Liver (tissue), 3 donors: Measurements from ENCODE around the gene CBL.

Source experiments
- EGR1 ChIP-seq, 2 donors: IDR thresholded peaks; 2 replicates each; pipeline ENCODE4 v1.6.1; 2016 to 2018; ENCODE audit warnings: antibody characterized with exemption in 2 of 2, low read depth in 2 of 2
- FOXA1 ChIP-seq: IDR thresholded peaks from 2 replicates; pipeline ENCODE4 v1.6.1; 2016; ENCODE audit warnings: antibody characterized with exemption
- FOXA2 ChIP-seq: IDR thresholded peaks from 2 replicates; pipeline ENCODE4 v1.6.1; 2016; ENCODE audit warnings: antibody characterized with exemption
- GABPA ChIP-seq, 2 donors: IDR thresholded peaks in 1 of 2; conservative IDR thresholded peaks in 1 of 2; 2 replicates each; pipeline ENCODE4 v1.6.1; 2016; ENCODE audit warnings: antibody characterized with exemption in 2 of 2, mild to moderate bottlenecking in 1 of 2, moderate library complexity in 1 of 2
- HNF4G ChIP-seq: IDR thresholded peaks from 2 replicates; pipeline ENCODE4 v1.6.1; 2016; ENCODE audit warnings: antibody characterized with exemption
- JUND ChIP-seq, 2 donors: IDR thresholded peaks; 2 replicates each; pipeline ENCODE4 v1.6.1; 2016; ENCODE audit warnings: antibody characterized with exemption in 2 of 2
- NR2F2 ChIP-seq: IDR thresholded peaks from 2 replicates; pipeline ENCODE4 v1.6.1; 2016; ENCODE audit warnings: antibody characterized with exemption
- RAD21 ChIP-seq, 2 donors: IDR thresholded peaks; 2 replicates each; pipeline ENCODE4 v1.6.1; 2016; ENCODE audit warnings: antibody characterized with exemption in 2 of 2, mild to moderate bottlenecking in 2 of 2
- SP1 ChIP-seq: IDR thresholded peaks from 2 replicates; pipeline ENCODE4 v1.6.1; 2018; ENCODE audit warnings: antibody characterized with exemption, mild to moderate bottlenecking
- YY1 ChIP-seq: IDR thresholded peaks from 2 replicates; pipeline ENCODE4 v1.6.1; 2016; ENCODE audit warnings: antibody characterized with exemption, mild to moderate bottlenecking
- TF ChIP-seq, protein P1 (sequence below): IDR thresholded peaks from 2 replicates; pipeline ENCODE4 v1.6.1; 2016; ENCODE audit warnings: antibody characterized with exemption
- TF ChIP-seq, protein P2 (sequence below): fragments of 150-350 bp; IDR thresholded peaks from 2 replicates; pipeline ENCODE4 v1.5.1; 2017; ENCODE audit warnings: improper control_type of control experiment, low read depth, low read length; ENCODE audit not compliant: missing input control
- TF ChIP-seq, protein P3 (sequence below): IDR thresholded peaks from 2 replicates; pipeline ENCODE4 v1.6.1; 2016; ENCODE audit warnings: antibody characterized with exemption
- TF ChIP-seq, protein P4 (sequence below): IDR thresholded peaks from 2 replicates; pipeline ENCODE4 v1.6.1; 2016; ENCODE audit warnings: antibody characterized with exemption, mild to moderate bottlenecking
- donor health status: healthy.
- donor health status: healthy.

DNA sequence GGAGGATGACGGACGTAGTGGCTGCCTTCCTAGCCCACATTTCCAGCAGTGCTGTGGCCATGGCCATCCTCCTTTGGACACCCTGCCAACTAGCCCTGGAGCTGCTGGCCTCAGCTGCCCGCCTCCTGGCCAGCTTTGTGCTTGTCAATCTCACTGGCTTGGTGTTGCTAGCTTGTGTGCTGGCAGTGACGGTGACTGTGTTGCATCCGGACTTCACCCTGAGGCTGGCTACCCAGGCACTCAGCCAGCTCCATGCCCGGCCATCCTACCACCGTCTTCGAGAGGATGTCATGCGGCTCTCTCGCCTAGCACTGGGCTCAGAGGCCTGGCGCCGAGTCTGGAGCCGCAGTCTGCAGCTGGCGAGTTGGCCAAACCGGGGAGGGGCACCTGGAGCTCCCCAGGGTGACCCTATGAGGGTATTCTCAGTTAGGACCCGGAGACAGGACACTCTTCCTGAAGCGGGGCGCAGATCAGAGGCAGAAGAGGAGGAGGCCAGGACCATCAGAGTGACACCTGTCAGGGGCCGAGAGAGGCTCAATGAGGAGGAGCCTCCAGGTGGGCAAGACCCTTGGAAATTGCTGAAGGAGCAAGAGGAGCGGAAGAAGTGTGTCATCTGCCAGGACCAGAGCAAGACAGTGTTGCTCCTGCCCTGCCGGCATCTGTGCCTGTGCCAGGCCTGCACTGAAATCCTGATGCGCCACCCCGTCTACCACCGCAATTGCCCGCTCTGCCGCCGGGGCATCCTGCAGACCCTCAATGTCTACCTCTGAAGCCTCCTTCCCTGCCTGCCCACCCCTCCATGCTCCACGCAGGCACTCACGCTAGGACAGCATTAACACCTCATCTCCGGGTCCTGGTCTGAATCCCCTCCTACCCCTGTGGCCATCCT is 129.8 kb downstream of the CBL start:
- TF ChIP-seq SP1: peak; percentile 66
- TF ChIP-seq, protein P1, sequence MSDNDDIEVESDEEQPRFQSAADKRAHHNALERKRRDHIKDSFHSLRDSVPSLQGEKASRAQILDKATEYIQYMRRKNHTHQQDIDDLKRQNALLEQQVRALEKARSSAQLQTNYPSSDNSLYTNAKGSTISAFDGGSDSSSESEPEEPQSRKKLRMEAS: no peak
- TF ChIP-seq, protein P2, sequence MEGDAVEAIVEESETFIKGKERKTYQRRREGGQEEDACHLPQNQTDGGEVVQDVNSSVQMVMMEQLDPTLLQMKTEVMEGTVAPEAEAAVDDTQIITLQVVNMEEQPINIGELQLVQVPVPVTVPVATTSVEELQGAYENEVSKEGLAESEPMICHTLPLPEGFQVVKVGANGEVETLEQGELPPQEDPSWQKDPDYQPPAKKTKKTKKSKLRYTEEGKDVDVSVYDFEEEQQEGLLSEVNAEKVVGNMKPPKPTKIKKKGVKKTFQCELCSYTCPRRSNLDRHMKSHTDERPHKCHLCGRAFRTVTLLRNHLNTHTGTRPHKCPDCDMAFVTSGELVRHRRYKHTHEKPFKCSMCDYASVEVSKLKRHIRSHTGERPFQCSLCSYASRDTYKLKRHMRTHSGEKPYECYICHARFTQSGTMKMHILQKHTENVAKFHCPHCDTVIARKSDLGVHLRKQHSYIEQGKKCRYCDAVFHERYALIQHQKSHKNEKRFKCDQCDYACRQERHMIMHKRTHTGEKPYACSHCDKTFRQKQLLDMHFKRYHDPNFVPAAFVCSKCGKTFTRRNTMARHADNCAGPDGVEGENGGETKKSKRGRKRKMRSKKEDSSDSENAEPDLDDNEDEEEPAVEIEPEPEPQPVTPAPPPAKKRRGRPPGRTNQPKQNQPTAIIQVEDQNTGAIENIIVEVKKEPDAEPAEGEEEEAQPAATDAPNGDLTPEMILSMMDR: no peak
- no peak for TF ChIP-seq JUND (IDR thresholded peaks at IDR 0.05)
- TF ChIP-seq HNF4G: no peak
- TF ChIP-seq, protein P3, sequence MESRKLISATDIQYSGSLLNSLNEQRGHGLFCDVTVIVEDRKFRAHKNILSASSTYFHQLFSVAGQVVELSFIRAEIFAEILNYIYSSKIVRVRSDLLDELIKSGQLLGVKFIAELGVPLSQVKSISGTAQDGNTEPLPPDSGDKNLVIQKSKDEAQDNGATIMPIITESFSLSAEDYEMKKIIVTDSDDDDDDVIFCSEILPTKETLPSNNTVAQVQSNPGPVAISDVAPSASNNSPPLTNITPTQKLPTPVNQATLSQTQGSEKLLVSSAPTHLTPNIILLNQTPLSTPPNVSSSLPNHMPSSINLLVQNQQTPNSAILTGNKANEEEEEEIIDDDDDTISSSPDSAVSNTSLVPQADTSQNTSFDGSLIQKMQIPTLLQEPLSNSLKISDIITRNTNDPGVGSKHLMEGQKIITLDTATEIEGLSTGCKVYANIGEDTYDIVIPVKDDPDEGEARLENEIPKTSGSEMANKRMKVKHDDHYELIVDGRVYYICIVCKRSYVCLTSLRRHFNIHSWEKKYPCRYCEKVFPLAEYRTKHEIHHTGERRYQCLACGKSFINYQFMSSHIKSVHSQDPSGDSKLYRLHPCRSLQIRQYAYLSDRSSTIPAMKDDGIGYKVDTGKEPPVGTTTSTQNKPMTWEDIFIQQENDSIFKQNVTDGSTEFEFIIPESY: no peak
- TF ChIP-seq YY1: peak; percentile 68
- no peak for TF ChIP-seq RAD21 (IDR thresholded peaks at IDR 0.05)
- TF ChIP-seq, protein P4, sequence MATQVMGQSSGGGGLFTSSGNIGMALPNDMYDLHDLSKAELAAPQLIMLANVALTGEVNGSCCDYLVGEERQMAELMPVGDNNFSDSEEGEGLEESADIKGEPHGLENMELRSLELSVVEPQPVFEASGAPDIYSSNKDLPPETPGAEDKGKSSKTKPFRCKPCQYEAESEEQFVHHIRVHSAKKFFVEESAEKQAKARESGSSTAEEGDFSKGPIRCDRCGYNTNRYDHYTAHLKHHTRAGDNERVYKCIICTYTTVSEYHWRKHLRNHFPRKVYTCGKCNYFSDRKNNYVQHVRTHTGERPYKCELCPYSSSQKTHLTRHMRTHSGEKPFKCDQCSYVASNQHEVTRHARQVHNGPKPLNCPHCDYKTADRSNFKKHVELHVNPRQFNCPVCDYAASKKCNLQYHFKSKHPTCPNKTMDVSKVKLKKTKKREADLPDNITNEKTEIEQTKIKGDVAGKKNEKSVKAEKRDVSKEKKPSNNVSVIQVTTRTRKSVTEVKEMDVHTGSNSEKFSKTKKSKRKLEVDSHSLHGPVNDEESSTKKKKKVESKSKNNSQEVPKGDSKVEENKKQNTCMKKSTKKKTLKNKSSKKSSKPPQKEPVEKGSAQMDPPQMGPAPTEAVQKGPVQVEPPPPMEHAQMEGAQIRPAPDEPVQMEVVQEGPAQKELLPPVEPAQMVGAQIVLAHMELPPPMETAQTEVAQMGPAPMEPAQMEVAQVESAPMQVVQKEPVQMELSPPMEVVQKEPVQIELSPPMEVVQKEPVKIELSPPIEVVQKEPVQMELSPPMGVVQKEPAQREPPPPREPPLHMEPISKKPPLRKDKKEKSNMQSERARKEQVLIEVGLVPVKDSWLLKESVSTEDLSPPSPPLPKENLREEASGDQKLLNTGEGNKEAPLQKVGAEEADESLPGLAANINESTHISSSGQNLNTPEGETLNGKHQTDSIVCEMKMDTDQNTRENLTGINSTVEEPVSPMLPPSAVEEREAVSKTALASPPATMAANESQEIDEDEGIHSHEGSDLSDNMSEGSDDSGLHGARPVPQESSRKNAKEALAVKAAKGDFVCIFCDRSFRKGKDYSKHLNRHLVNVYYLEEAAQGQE: no peak
- TF ChIP-seq EGR1 (IDR thresholded peaks at IDR 0.05; ENCODE audit: low read depth in 2 of 2): no peak
- TF ChIP-seq NR2F2: no peak
- no peak for TF ChIP-seq FOXA2
- no peak for TF ChIP-seq FOXA1
- no peak for TF ChIP-seq GABPA (IDR thresholded peaks at IDR 0.05 in 1 of 2, conservative IDR thresholded peaks at IDR 0.05 in 1 of 2)
